ENCODE measurements around the gene STIMATE.

GRCh38 chr3:52789746-52790040 is 107.7 kb downstream of the STIMATE start:
- TF ChIP-seq ZBTB1 (tag by site-specific recombination; IDR thresholded peaks at IDR 0.05) (no peak), ZBTB26 (tag by site-specific recombination; optimal IDR thresholded peaks at IDR 0.05) (no peak), ZNF791 (tag by site-specific recombination; IDR thresholded peaks at IDR 0.05) (no peak), KLF1 (tag by site-specific recombination; IDR thresholded peaks at IDR 0.05) (no peak), CTCF (tag by site-specific recombination; IDR thresholded peaks at IDR 0.05) (no peak), ZNF660 (tag by site-specific recombination; IDR thresholded peaks at IDR 0.05) (no peak), SP2 (tag by site-specific recombination; IDR thresholded peaks at IDR 0.05) (no peak), ZNF138 (tag by site-specific recombination; IDR thresholded peaks at IDR 0.05; ENCODE audit: borderline replicate concordance) (no peak), ZNF704 (tag by site-specific recombination; IDR thresholded peaks at IDR 0.05) (no peak)

All from HEK293 (cell line).